ENCODE data around the gene RAB29. TPM values are rescaled to one million over a fixed set of nuclear protein-coding genes. Genes with fewer than 3 reads are reported as not detected.

Gene RAB29
- polyA plus RNA-seq, 3 donors: 23.2 to 32.2 (median 31.5) TPM

DNA sequence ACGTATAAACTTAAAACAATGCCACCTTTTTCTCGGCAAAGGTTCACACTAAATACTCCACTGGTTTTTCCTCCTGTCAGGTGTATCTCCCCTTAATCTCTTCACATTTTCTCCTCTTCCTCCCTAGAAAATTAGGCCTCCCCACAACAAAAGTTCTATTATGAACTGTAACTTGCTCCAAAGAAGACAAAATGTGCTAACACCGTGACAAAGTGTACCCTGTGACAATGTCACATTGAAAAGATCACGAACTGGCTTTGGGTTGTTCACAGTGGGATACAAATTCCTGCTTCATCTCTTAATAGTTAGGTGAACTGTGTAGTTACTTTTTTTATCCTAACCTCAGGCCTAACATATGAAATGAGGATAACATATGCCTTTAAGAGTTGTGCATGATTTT lies 31.3 kb downstream of the RAB29 start:
- Histone ChIP-seq H2AFZ (ENCODE audit: insufficient read depth, low read depth, low read length, poor library complexity, severe bottlenecking) (no peak overlapping the region), H3K4me2 (replicated peaks; ENCODE audit: extremely low read depth, low read length, poor library complexity, severe bottlenecking) (no peak overlapping the region), H3K9me3 (replicated peaks in 1 of 2; ENCODE audit: control insufficient read depth in 1 of 2, insufficient read depth in 1 of 2, low read length in 2 of 2) (no peaks in the 10 kb centered on the region), H3K36me3 (replicated peaks in 1 of 2; ENCODE audit: control insufficient read depth in 1 of 2, insufficient read depth in 2 of 2, low read length in 2 of 2) (no peaks in the 10 kb centered on the region), H3K27ac (ENCODE audit: low read depth in 1 of 2, low read length in 2 of 2) (no peak overlapping the region), H3K4me1 (ENCODE audit: control insufficient read depth in 1 of 2, insufficient read depth in 2 of 2, low read length in 2 of 2) (peaks cover 11 to 21% of the 10 kb centered on the region in 2 donors), H3K27me3 (ENCODE audit: control insufficient read depth in 2 of 2, insufficient read depth in 2 of 2, low read length in 2 of 2) (no peaks in the 10 kb centered on the region), H3K4me3 (replicated peaks in 1 of 3; ENCODE audit: low read depth in 2 of 3, low read length in 3 of 3) (no peak overlapping the region), H3K9ac (ENCODE audit: insufficient read depth, low read length, poor library complexity, severe bottlenecking) (no peak overlapping the region), H4K20me1 (ENCODE audit: insufficient read depth, low read length) (peaks cover 55% of the 10 kb centered on the region), H3K79me2 (ENCODE audit: insufficient read depth, low read length) (peaks cover 100% of the 10 kb centered on the region)
- DNase-seq: no peak
- Mint-ChIP-seq H3K27me3 (ENCODE audit: low read depth in 3 of 3) (no peaks in the 10 kb centered on the region), H3K36me3 (peaks cover 0 to 3% of the 10 kb centered on the region in 2 donors), H3K27ac (peak overlapping the region in 3 of 7 donors; percentile 5 to 49 (median 8)), H3K4me3 (no peak overlapping the region), H3K4me1 (peaks cover 35% of the 10 kb centered on the region), H3K9me3 (no peaks in the 10 kb centered on the region)
- WGBS (ENCODE audit: insufficient coverage): 83% methylated on average over 4 of the region's 4 CpGs
- TF ChIP-seq, protein P1, sequence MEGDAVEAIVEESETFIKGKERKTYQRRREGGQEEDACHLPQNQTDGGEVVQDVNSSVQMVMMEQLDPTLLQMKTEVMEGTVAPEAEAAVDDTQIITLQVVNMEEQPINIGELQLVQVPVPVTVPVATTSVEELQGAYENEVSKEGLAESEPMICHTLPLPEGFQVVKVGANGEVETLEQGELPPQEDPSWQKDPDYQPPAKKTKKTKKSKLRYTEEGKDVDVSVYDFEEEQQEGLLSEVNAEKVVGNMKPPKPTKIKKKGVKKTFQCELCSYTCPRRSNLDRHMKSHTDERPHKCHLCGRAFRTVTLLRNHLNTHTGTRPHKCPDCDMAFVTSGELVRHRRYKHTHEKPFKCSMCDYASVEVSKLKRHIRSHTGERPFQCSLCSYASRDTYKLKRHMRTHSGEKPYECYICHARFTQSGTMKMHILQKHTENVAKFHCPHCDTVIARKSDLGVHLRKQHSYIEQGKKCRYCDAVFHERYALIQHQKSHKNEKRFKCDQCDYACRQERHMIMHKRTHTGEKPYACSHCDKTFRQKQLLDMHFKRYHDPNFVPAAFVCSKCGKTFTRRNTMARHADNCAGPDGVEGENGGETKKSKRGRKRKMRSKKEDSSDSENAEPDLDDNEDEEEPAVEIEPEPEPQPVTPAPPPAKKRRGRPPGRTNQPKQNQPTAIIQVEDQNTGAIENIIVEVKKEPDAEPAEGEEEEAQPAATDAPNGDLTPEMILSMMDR (IDR thresholded peaks at IDR 0.05): no peak
- intact Hi-C loops (cut with micrococcal nuclease): no loop called here

DNA sequence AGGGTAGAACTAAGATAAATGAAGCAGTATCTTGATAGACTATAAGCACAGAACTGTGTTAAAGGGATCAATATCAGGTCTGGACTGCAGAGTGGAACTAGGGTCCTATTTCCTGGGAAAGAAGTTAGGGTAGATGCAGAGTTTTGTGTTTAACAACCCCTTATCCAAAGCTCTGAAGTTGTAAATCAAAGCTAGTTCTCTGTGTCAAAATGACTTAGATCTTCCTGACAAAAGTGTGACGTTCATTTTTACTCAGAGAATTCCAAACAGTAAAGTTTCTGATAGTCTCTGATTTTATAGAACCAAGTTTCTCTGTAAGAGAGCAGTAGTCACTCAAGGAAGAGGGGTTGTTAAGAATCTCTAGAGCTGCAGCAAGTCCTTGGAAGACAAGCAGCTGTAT lies 33.6 kb downstream of the RAB29 start:
- peaks cover 24% of the 10 kb centered on the region for H3K4me1 Mint-ChIP-seq
- peaks cover 54% of the 10 kb centered on the region for H4K20me1 ChIP-seq (ENCODE audit: insufficient read depth, low read length)
- TF ChIP-seq, protein P1 (IDR thresholded peaks at IDR 0.05): no peak
- no peak for DNase-seq
- H3K36me3 Mint-ChIP-seq: peaks cover 0 to 9% of the 10 kb centered on the region in 2 donors
- no peaks in the 10 kb centered on the region for H3K27me3 ChIP-seq (ENCODE audit: control insufficient read depth in 2 of 2, insufficient read depth in 2 of 2, low read length in 2 of 2)
- H3K27me3 Mint-ChIP-seq (ENCODE audit: low read depth in 3 of 3): no peaks in the 10 kb centered on the region
- H3K4me3 Mint-ChIP-seq: no peak overlapping the region
- no peaks in the 10 kb centered on the region for H3K9me3 ChIP-seq (replicated peaks in 1 of 2; ENCODE audit: control insufficient read depth in 1 of 2, insufficient read depth in 1 of 2, low read length in 2 of 2)
- H3K79me2 ChIP-seq (ENCODE audit: insufficient read depth, low read length): peaks cover 100% of the 10 kb centered on the region
- no peak overlapping the region for H3K4me2 ChIP-seq (replicated peaks; ENCODE audit: extremely low read depth, low read length, poor library complexity, severe bottlenecking)
- H3K4me1 ChIP-seq (ENCODE audit: control insufficient read depth in 1 of 2, insufficient read depth in 2 of 2, low read length in 2 of 2): no peaks in the 10 kb centered on the region
- H3K27ac Mint-ChIP-seq: peak overlapping the region in 1 of 7 donors; percentile 7
- intact Hi-C loops (cut with micrococcal nuclease): no loop called here
- H3K9me3 Mint-ChIP-seq: no peaks in the 10 kb centered on the region
- WGBS (ENCODE audit: insufficient coverage): no CpG with 5 or more reads among the region's 1 CpG
- H3K36me3 ChIP-seq (replicated peaks in 1 of 2; ENCODE audit: control insufficient read depth in 1 of 2, insufficient read depth in 2 of 2, low read length in 2 of 2): no peaks in the 10 kb centered on the region
- H3K27ac ChIP-seq (ENCODE audit: low read depth in 1 of 2, low read length in 2 of 2): peak overlapping the region in 1 of 2 donors; percentile 32
- no peak overlapping the region for H3K4me3 ChIP-seq (replicated peaks in 1 of 3; ENCODE audit: low read depth in 2 of 3, low read length in 3 of 3)
- H3K9ac ChIP-seq (ENCODE audit: insufficient read depth, low read length, poor library complexity, severe bottlenecking): no peak overlapping the region
- no peak overlapping the region for H2AFZ ChIP-seq (ENCODE audit: insufficient read depth, low read depth, low read length, poor library complexity, severe bottlenecking)

All from CD14-positive monocyte (primary cell).